OCI-LY1 (cell line): ENCODE results near the gene LDLRAD4.

Experiments
- H2AFZ ChIP-seq: fragments of 200-600 bp; sonication (generic), shearing (Covaris generic); 2 replicates; pipeline ENCODE4 v1.6.0; 2014; ENCODE audit warnings: antibody characterized with exemption, mild to moderate bottlenecking, low read length
- H3F3A ChIP-seq: fragments of 200-600 bp; sonication (generic), shearing (Covaris generic); 2 replicates; pipeline ENCODE4 v1.6.0; 2014; ENCODE audit warnings: mild to moderate bottlenecking, antibody characterized with exemption, low read length, moderate library complexity; ENCODE audit not compliant: insufficient read depth
- H3K27ac ChIP-seq: fragments of 200-600 bp; sonication (generic); 2 replicates; pipeline ENCODE4 v1.5.1; 2014; ENCODE audit warnings: low read length, mixed run types, mild to moderate bottlenecking, low read depth; ENCODE audit not compliant: poor library complexity, severe bottlenecking
- H3K27me3 ChIP-seq: fragments of 200-600 bp; sonication (generic); 2 replicates; pipeline ENCODE4 v1.6.0; 2014; ENCODE audit warnings: antibody characterized with exemption, mild to moderate bottlenecking, low read length, moderate library complexity; ENCODE audit not compliant: insufficient read depth
- H3K36me3 ChIP-seq: fragments of 200-600 bp; sonication (generic); 2 replicates; pipeline ENCODE4 v1.6.1; 2014; ENCODE audit warnings: mild to moderate bottlenecking, antibody characterized with exemption, low read length, moderate library complexity, mixed read lengths; ENCODE audit not compliant: insufficient read depth
- H3K4me1 ChIP-seq: fragments of 200-600 bp; sonication (generic); 2 replicates; pipeline ENCODE4 v1.5.1; 2014; ENCODE audit warnings: mild to moderate bottlenecking, low read length, moderate library complexity; ENCODE audit not compliant: insufficient read depth, severe bottlenecking
- H3K4me2 ChIP-seq: fragments of 200-600 bp; sonication (generic), shearing (Covaris generic); 2 replicates; pipeline ENCODE4 v1.6.1; 2014; ENCODE audit warnings: low read length
- H3K4me3 ChIP-seq: fragments of 200-600 bp; sonication (generic); 2 replicates; pipeline ENCODE4 v1.5.1; 2014; ENCODE audit warnings: low read length, low read depth, mild to moderate bottlenecking, mixed read lengths; ENCODE audit not compliant: poor library complexity, severe bottlenecking
- H3K79me2 ChIP-seq: fragments of 200-600 bp; shearing (Covaris generic); 2 replicates; pipeline ENCODE4 v1.6.1; 2016; ENCODE audit warnings: mixed run types, low read length, mixed read lengths; ENCODE audit not compliant: insufficient read depth
- H3K9ac ChIP-seq: fragments of 200-600 bp; sonication (generic), shearing (Covaris generic); 2 replicates; pipeline ENCODE4 v1.6.1; 2014; ENCODE audit warnings: mild to moderate bottlenecking, low read length, mixed read lengths
- H3K9me2 ChIP-seq: fragments of 200-600 bp; sonication (generic), shearing (Covaris generic); 2 replicates; pipeline ENCODE4 v1.6.1; 2014; ENCODE audit warnings: low read depth, mild to moderate bottlenecking, low read length, mixed read lengths
- H3K9me3 ChIP-seq: fragments of 200-600 bp; shearing (Covaris generic); 2 replicates; pipeline ENCODE4 v1.6.1; 2014; ENCODE audit warnings: low read length, mixed read lengths
- H4K20me1 ChIP-seq: fragments of 200-600 bp; sonication (generic), shearing (Covaris generic); 2 replicates; pipeline ENCODE4 v1.6.0; 2016; ENCODE audit warnings: mild to moderate bottlenecking, low read length; ENCODE audit not compliant: insufficient read depth
- CTCF ChIP-seq: fragments of 200-600 bp; sonication (generic), shearing (Covaris generic); IDR thresholded peaks from 2 replicates; pipeline ENCODE4 v1.5.1; 2017; ENCODE audit warnings: mild to moderate bottlenecking, antibody characterized with exemption, low read length, moderate library complexity, mixed read lengths
- EZH2 ChIP-seq: fragments of 200-600 bp; sonication (generic), shearing (Covaris generic); IDR thresholded peaks from 2 replicates; pipeline ENCODE4 v1.8.0; 2017; ENCODE audit warnings: borderline replicate concordance, mixed run types, mild to moderate bottlenecking, antibody characterized with exemption, low read length, moderate library complexity, mixed read lengths

LDLRAD4 gene

GRCh38 chr18:13430663-13431062 lies 212.1 kb downstream of the LDLRAD4 start:
- Histone ChIP-seq H3K9ac (no peak overlapping the region), H4K20me1 (no peaks in the 10 kb centered on the region), H3F3A (no peaks in the 10 kb centered on the region), H3K4me3 (no peak overlapping the region), H3K9me2 (no peaks in the 10 kb centered on the region), H3K27ac (no peak overlapping the region), H2AFZ (no peak overlapping the region), H3K9me3 (no peaks in the 10 kb centered on the region), H3K4me2 (no peak overlapping the region), H3K36me3 (peaks cover 6% of the 10 kb centered on the region; the same call in 1 of the 2 replicates), H3K79me2 (no peaks in the 10 kb centered on the region), H3K4me1 (peaks cover 3% of the 10 kb centered on the region), H3K27me3 (peaks cover 6% of the 10 kb centered on the region; the same call in 1 of the 2 replicates)
- TF ChIP-seq CTCF (no peak), EZH2 (no peak)

GRCh38 chr18:13431886-13432285 lies 213.3 kb downstream of the LDLRAD4 start:
- Histone ChIP-seq H4K20me1 (no peaks in the 10 kb centered on the region), H3K4me3 (no peak overlapping the region), H3K79me2 (no peaks in the 10 kb centered on the region), H3K4me2 (no peak overlapping the region), H3F3A (no peaks in the 10 kb centered on the region), H3K27me3 (peaks cover 6% of the 10 kb centered on the region; the same call in 1 of the 2 replicates), H2AFZ (no peak overlapping the region), H3K9ac (no peak overlapping the region), H3K9me3 (no peaks in the 10 kb centered on the region), H3K36me3 (peaks cover 6% of the 10 kb centered on the region; the same call in 1 of the 2 replicates), H3K4me1 (peaks cover 15% of the 10 kb centered on the region), H3K9me2 (no peaks in the 10 kb centered on the region), H3K27ac (no peak overlapping the region)
- TF ChIP-seq EZH2 (no peak), CTCF (no peak)

- Histone ChIP-seq H3K9me2 (no peaks in the 10 kb centered on the region), H3K79me2 (no peaks in the 10 kb centered on the region), H2AFZ (no peak overlapping the region), H3F3A (no peaks in the 10 kb centered on the region), H3K9ac (no peak overlapping the region), H3K27me3 (peaks cover 6% of the 10 kb centered on the region; the same call in 1 of the 2 replicates), H3K4me2 (no peak overlapping the region), H3K27ac (no peak overlapping the region), H4K20me1 (no peaks in the 10 kb centered on the region), H3K36me3 (peaks cover 6% of the 10 kb centered on the region; the same call in 1 of the 2 replicates), H3K9me3 (no peaks in the 10 kb centered on the region), H3K4me1 (peaks cover 28% of the 10 kb centered on the region), H3K4me3 (no peak overlapping the region)
- TF ChIP-seq CTCF: no peak
- TF ChIP-seq EZH2: no peak
These were observed 214.6 kb downstream of the LDLRAD4 start for GRCh38 chr18:13433125-13433524.
